Fibroblast of skin of scalp (primary cell): ENCODE measurements around the gene ABLIM2.

Experiments
- DNase-seq: peaks from one replicate; pipeline ENCODE4 v3.0.0-alpha.2; 2013

The ABLIM2 gene

DNA sequence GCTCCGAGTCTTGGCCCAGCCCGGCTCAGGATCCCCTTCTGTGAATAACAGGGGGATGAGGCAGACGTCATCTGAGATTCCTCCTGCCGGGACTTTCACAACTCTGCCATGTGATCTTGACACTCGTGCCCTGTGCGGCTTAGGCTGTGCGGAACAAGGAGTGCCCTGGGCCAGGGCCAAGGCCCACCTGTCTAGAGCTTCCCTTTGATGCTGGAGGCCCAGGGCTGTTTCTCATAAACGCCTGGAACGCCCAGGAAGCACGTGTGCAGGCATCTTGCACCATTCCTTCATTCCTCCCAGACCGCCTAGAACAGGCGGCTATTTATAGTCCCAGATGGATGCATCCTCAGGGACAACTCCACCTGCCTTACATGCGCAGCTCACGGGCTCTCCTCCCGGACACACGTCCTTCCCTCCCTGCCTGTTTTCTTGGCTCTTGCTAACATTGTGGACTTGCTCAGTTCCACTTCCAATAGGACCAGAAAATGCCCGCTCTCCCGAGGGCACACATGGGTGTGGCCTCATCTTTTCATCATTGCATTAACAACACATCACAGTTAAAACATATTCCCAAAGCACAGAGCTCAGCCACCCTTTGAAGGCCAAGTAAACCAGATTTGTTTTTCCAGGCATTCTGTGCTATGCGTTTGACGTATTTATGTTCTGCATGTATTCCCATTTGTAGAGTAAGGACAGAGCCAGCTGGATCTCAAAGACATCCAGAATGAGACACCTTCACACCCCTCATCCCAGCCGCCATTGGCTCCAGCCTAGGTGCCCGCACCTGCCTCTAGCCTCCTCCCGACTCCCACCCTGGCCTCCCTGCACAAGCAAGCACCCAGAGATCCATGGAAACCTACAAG is 57.2 kb downstream of the ABLIM2 start:
- DNase-seq, result no peak

DNA sequence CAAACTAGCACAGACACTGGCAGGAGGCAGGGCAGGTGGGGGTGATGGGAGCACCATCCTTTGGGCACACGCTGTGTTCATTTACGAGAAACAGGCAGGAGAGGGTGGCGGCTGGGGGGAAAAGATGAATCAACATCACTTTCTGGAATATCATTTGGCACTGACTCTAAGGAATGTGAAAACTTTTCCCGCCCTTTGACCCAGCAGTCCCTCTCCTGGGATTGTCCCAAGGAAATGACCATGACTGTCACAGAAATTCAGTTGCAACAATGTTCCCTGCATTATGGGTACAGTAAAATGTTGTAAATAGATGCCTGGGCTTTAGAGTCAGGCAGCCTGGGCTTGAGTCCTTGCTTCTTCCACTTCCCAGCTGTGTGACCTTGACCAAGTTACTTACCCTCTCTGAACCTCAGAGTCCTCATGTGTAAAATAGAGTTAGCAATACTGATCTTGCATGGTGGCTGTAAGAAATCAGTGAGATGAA is 58.6 kb downstream of the ABLIM2 start:
- DNase-seq, result no peak

DNA sequence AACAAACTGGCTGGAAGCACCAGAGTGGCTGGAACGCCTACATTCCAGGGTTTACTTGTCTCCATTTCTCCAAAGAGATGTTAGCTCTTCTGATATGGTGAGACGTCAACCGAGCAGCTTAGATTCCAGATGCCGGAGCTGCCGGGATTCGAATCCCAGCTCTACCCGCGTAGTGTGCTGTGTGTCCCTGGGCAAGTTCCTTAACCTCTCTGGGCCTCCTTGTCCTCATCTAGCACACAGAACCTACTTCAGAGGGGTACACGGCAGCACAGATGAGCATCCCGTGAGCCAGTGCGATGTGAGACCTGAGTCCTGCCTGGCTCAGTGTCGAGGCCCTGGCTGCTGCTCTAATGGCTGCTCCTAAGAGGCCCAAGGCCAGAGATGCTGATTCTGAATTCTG is 60.1 kb downstream of the ABLIM2 start:
- no peak for DNase-seq

DNA sequence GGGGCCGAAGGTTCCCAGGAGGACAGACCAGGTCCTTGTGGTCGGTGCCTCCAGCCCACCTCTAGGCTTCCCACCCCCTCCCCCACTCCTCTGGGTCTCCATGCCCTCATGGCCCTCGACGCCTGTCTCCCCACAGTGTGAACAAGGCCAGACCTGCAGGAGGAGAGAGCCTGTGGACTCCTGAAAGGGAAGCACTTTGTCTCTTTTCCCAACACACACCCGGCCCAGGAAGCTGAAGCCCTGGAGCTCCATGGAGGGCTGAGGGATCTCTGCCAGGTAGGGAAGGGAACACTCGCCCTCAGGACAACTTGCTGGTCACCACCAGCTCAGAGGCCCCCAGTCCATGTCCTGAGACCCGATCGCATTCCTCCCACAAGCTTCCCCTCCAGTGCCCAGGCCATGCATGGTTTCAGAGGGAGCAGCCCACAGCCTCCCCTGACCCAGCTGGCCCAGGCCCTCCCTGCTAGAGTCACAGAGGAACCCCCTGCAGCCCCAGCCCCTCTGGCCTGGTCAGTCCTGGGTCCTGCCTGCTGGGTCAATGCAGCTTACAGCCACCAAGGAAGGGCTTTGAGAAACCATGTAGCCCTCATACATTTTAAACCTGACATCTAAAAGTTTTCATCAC is 60.8 kb downstream of the ABLIM2 start:
- DNase-seq, result no peak

DNA sequence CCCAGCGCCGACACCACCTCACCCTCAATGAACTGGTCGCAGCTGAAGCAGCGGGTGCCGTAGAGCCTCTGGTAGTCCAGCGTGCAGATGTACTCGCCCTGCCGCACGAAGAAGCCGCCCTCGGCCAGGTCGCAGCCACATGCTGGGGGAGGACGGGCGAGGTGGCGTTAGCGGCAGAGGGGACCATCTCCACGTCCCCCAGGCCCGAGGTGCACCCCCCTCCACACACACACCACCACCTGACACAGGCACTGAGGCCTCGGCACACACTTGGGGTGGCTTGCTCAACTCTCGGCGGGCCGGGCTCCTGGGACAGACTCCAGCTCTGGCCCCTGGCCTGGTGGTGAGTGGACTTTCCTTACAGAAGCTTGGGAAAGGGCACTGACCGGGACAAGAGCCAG is 61.5 kb downstream of the ABLIM2 start:
- DNase-seq, result no peak

DNA sequence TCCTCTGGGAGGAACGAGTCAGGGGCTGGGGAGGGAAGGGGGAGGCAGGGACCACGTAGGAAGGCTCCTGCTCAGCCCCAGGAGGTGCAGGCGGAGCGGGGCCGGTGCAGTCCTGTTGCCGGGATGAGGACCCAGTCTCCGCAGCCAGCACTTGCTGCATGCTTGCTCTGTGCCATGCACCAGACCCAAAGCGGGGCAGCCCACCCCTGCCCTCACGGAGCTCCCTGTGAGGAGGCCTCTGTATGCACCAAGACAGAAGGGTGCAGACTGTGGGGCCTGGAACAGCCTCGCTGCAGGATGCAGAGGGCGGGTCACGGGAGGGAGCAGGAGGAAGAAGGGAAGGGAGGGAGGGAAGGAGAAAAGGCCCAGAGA is 61.9 kb downstream of the ABLIM2 start:
- no peak for DNase-seq

DNA sequence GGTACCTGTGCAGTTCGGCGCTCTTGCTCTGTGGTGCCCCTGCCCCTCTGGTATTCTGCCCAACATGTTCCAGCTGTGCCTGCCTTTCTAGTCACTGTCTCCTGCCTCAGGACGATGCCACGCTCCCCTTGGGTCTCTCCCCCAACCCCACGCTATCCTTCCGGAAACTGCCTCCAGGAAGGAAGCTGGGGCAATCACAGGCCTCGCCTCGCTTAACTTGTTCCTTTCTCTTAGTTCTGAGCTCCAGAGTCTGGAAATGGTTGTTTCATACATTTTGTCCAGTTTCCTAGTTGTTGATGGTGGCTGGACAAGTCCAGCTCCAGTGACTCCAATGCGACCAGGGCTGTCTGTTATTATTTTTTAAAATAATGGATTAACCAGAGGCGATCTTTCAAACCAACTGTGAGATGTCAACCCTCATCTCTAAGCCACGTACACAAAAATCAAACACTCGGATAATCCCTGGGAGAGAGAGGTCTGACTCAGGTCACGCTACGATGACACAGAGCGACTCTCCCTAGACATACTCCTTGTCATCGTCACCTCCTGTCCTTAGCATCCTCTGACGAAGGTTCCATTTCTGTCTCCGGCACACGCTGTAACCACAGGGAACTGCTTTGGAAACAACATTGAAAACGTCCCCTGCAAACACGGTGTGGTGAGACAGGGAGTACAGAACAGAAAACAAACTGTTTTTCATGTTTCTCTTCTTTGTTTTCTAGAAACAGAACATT is 62.5 kb downstream of the ABLIM2 start:
- DNase-seq, result no peak

DNA sequence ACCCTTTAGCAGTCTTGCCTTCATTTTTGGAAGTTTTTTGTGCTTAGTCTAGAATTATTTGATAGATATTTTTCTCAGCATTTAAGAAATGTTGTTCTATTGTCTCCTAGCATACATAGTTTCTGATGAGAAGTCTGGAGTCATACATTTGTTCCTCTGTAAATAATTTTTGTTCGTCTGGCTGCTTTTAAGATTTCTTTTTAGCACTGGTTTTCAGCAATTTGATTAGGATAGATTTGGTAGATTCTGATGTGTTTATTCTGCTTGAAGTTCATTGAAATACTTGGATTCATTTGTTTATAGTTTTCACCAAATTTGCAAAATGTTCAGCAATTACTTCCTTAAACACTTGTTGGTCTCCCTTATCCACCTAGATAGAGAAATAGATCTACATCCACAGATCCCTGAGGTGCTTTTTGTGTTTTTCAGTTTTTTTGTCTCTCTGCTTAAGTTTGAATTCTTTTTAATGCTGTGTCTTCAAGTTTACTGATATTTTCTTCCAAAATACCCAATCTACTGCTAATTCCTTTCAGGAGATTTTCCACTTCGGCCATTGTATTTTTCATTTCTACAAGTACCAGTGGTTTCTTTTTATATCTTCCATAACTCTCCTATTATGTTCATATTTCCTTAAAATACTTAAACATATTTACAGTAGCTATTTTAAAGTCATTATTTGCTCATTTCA is 64.9 kb downstream of the ABLIM2 start:
- DNase-seq, result no peak

DNA sequence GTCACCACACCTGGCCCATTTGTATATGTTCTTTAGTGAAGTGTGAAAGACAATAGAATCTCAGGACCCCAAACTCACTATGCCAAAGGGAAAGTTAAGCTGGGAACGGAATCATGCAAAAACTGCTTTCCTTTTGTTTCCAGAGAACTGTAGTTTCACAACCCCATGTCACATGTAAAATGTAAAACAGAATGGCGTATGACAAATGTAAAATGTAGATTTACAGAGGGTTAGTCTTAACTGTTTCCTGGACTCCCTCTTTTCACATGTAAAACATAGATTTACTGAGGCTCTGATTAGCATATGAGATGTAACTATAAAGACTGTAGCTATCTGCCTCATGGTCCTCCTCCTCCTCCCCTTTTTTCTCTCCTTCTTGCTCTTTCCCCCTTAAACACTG is 66.3 kb downstream of the ABLIM2 start:
- no peak for DNase-seq

DNA sequence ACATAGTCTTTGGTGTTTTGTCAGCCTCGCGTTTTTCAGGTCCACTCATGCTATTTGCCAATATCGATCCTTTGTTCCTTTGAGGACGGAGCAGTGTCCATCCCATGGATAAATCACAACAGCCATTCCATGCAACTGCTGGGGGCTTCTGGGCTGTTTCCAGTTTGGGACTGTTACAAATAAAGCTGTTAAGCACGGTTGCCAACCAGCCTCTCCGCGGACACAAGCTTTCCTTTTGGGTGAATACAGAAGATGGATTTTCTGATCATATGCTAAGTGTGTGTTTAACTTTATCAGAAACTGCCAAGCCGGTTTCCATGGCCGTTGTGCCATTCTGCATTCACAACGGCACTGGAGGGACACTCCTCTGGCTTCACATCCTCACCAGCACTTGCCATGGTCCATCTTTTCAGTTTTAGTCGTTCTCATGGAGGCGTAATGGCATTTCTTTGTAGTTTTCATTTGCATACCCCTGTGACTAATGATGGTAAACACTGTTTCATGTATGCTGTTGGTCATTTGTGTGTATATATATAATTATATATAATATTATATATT is 67.8 kb downstream of the ABLIM2 start:
- no peak for DNase-seq

DNA sequence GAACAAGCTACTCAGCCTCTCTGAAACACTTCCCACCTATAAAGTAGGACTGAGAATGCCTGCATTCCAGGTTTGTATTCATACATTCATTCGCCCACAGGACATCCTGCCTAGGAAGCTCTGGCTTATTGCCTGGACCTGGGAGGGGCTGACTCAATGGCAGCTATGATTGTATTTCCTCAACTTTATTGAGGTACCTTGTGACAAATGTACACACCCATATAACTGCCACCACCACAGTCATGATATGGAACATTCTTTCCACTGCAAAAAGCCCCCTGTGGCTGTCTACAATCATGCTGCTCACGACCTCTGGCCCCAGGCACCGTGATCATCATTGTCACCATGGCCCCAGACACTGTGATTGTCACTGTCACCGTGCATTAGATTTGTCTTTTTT is 68.3 kb downstream of the ABLIM2 start:
- no peak for DNase-seq

DNA sequence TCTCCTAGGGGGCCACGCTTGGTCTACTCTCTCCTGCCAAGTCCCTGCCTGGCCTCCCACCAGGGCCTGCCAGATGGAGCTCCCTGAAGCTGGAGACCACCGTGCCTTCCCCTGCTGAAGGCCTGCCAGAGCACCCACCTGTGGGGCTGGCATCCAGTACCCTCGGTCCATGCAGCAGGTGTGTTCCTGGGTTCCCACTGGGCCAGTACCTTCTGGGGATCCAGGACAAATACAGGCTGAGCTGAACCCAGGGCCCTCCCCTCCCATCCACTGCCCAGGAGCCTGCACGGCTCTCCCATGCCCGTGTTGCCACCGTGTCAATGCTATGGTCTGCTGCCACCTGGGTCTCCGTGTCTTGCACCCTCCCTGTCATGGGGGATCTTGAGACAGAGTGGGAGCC is 68.8 kb downstream of the ABLIM2 start:
- no peak for DNase-seq

DNA sequence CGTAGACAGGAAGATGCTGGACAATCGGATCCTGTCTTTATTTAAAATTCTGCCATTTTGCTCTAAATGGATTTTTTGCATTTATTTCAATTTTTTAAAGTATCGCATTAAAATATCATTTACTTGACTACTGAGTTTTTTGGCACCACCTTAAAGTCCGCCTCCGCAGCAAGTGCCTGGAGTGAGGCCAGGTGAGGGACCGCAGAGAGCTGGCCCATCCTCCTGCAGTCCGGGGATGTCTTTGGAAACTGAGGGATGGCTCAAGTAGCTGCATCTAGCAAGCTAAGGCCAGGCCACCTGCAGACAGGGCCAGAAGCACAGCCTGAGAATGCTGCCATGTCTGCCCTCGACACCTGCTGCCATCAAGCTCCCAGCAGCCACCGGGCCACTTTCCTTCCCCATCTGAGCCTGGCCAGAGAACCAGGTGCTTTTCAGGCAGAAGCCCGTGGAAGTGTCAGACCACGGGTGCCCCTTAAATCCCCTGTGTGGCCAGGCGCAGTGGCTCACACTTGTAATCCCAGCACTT is 69.6 kb downstream of the ABLIM2 start:
- DNase-seq, result no peak

DNA sequence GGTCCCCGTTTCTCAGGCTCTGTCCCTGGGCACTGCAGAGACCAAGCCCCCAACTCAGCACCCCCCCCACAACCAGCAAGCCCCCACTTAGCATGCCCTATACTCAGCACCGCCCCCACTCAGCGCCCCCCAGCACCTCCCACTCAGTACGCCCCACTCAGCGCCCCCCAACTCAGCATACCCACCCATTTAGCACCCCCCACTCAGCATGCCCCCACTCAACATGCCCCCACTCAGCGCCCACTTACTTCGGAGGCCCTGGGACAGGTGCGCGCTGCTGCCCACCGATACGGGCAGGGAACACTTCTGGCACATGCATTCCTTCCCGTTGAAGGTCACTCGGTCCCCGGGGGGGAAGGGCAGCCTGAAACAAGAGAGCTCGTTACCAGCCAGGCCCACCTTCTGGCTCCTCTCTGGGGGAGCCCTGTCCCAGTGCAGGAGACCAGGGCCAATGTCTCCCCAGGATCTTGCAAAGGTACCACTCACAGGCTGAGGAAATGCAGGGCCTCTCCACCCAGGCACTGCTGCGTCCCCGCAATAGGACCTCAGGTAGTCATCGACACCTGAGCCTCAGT is 70.6 kb downstream of the ABLIM2 start:
- no peak for DNase-seq

DNA sequence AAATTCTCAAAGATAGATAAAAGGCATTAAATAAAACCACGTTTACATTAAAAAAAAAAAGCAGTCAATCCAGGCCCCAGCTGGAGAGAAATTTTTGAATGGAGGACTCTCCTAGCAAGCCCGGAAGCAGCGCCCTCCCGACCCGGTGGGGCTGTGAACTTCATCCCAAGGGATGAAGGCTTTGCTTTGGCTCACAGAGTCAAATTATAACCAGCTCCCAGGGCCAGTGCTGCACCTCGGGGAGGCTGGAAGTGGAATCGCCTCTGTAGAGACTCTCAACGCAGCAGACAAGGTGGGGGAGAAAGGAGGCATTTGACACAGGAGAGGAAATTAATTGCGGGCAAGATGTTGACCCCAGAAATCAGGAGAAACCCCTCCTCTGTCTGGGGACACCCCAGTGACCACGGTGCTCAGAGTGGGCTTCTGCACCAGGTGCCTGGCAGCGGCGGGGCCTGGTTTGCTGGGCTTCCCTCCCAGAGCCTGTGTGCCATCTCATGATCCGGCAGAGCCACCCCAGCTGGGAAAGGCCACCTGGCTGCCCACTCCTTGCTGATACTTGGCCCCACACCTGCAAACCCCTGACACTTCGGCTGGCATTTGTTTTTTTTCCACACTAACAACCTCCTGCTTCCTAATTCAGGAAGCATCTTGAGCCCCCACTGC is 71.7 kb downstream of the ABLIM2 start:
- no peak for DNase-seq

DNA sequence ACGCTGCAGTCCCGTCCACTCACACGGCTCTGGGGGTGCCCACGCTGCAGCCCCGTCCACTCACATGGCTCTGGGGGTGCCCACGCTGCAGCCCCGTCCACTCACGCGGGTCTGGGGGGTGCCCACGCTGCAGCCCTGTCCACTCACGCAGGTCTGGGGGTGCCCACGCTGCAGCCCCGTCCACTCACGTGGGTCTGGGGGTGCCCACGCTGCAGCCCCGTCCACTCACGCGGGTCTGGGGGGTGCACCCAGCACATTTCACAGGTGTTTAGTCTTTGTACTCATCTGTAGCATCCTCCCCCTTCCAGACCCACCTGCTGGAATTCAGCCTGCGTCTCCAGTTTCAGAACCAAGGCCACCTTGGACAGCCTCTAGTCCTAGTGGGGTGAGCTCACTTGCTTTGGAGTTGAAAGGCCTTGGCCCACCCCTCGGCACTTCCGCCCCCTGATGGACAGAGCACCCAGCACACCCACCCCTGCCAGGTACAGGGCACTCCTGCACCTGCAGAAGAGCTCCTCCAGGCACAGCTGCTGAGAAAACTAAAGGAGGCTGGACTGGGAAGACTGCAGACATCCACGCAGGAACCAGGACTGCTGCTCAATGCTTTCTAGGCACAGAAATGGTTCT is 73.0 kb downstream of the ABLIM2 start:
- no peak for DNase-seq

DNA sequence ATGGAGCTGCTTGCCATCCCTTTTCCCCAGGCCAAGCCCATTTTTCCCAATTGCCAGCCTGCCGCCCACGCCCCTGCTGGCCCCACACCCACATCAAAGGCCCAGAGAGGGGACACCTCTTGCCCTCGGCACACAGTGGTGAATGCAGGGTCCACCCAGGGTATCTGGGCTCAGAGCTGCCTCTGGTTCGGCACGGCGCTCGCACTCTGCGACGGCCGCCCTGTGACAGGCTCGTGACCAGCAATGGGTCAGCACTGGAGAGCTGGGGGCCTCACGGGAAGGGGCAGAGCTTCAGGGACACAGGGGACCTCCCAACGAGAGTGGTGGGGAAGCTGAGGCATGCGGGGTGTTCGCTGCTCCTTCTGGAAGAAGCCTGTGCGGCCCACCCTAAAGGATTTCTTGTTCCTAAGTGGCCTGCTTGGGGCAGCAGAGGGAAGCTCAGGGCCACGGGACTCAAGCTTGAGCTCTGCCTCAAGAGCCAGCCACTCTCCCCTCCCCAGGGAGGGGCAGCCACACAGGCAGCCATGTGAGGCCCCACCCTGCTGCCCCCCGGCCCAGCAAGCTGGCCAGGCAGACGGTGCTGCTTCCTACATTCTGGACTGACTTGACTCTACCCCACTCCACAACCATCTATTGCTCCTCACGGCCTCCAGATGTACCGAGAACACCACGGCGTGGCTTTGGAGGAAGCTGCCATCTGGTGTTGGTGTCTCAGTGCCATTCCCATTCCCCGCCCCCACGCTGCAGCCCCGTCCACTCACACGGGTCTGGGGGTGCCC is 73.7 kb downstream of the ABLIM2 start:
- no peak for DNase-seq

DNA sequence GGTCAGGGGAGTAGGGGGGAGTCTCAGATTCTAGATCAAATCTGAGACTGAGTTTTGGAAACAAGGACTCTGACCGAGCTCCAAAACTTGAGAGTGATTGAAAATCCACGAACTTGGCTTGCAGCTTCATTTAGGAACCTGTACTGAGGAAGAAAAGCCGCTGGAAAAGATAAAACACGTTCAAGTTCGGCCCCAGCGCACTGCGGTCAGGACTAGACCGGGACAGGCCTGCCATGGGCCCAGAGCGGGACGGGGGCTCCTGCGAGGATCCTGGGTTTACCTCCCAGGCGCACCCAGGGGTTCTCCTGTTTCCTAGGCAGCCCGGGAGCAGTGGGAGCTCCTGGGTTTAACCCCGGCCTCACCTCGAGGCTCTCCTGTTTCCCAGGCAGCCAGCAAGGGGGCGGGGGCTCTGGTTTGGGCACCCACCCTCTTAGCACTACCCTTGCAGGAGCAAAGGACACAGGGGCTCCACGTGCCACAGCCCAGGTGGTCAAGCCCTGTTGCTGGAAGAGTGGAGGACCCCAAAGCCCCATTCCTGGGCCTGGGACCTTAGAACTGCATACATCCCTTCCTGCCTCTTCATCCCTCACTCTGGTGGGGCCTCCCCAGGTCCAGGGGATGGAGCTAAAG is 74.5 kb downstream of the ABLIM2 start:
- no peak for DNase-seq

DNA sequence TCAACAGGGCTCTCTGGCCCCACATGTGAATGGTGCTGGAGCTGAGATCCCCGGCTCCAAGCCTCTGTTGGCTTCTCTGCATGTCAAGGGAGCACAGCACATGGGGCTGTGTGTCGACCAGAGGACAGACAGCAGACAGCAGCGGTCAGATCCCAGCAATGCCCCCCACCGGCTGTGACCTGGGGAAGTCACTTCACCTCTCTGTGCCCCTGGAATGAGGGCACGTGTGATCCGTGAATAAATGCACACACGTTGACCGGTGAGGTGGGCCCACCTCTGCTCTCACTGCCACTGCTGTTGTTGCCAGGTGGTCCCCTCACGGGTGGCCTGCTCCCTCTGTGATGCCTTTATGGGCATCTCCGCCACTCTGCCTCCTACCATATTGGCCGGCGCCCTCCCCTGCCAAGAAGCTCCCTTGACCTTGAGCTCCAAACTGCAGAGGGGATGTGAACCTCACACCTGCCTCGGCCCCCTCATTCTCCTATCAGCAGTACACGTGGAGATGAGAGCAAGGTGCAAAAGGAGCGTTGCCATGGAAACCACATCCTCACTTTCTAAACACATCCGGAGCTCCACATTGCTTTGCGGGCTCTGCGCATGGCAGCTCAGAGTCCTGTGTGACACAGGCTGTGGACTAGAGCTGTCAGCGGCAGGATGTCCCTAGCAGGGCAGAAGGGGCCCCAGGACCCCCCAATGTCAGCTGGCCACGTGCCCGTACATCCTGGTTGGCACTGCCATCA is 75.4 kb downstream of the ABLIM2 start:
- no peak for DNase-seq
